GM18505 (cell line): ENCODE data around the gene CPSF6.
"Not testable (repeated sequence)": the region's sequence is repeated elsewhere in the genome, so short reads cannot be mapped to it uniquely, and the experiment has no call there.

Experiments
- ATAC-seq: cut with Tn5 transposase; IDR thresholded peaks from one replicate; pipeline ENCODE4 v1.9.1; 2021; ENCODE audit not compliant: unreplicated experiment
- POLR2A ChIP-seq: IDR thresholded peaks from 4 replicates; pipeline ENCODE4 v1.6.1; 2011; ENCODE audit warnings: borderline replicate concordance; ENCODE audit not compliant: insufficient read depth, insufficient read length; ENCODE audit errors: extremely low read depth

The CPSF6 gene

GRCh38 chr12:69275471-69275891, 36.1 kb downstream of the CPSF6 start:
- no peak for ATAC-seq
- TF ChIP-seq POLR2A, result no peak

GRCh38 chr12:69278814-69279782, 39.7 kb downstream of the CPSF6 start:
- no peak for TF ChIP-seq POLR2A

GRCh38 chr12:69284131-69284530, 44.8 kb downstream of the CPSF6 start:
- no peak for ATAC-seq

More at GRCh38 chr12:69278814-69279782, 39.7 kb downstream of the CPSF6 start:
- ATAC-seq, result no peak

GRCh38 chr12:69287556-69287955, 48.2 kb downstream of the CPSF6 start:
- no peak for TF ChIP-seq POLR2A
- no peak for ATAC-seq

More at GRCh38 chr12:69284131-69284530, 44.8 kb downstream of the CPSF6 start:
- no peak for TF ChIP-seq POLR2A

- peak; percentile 95 for ATAC-seq
- TF ChIP-seq POLR2A, result no peak
Observed at GRCh38 chr12:69290545-69291277, 51.3 kb downstream of the CPSF6 start.

- ATAC-seq, result no peak
- no peak for TF ChIP-seq POLR2A
Observed at GRCh38 chr12:69291278-69291593, 51.9 kb downstream of the CPSF6 start.

GRCh38 chr12:69298133-69298532, 58.8 kb downstream of the CPSF6 start:
- ATAC-seq, result no peak
- no peak for TF ChIP-seq POLR2A

- no peak for ATAC-seq
- TF ChIP-seq POLR2A, result no peak
Observed at GRCh38 chr12:69298947-69299346, 59.6 kb downstream of the CPSF6 start.

- no peak for TF ChIP-seq POLR2A
- no peak for ATAC-seq
Observed at GRCh38 chr12:69304284-69304683, 64.9 kb downstream of the CPSF6 start.

- ATAC-seq, result no peak
- no peak for TF ChIP-seq POLR2A
Observed at GRCh38 chr12:69309461-69309860, 70.1 kb downstream of the CPSF6 start.

- no peak for TF ChIP-seq POLR2A
Observed at GRCh38 chr12:69313209-69313608, 73.8 kb downstream of the CPSF6 start.

GRCh38 chr12:69316784-69317183, 77.4 kb downstream of the CPSF6 start:
- not testable (repeated sequence) for ATAC-seq

More at GRCh38 chr12:69313209-69313608, 73.8 kb downstream of the CPSF6 start:
- no peak for ATAC-seq

GRCh38 chr12:69317233-69317632, 77.9 kb downstream of the CPSF6 start:
- not testable (repeated sequence) for ATAC-seq

GRCh38 chr12:69318225-69318624, 78.9 kb downstream of the CPSF6 start:
- no peak for ATAC-seq
- TF ChIP-seq POLR2A, result no peak
